Measurements from ENCODE around the gene RBM28.

RBM28 gene

DNA sequence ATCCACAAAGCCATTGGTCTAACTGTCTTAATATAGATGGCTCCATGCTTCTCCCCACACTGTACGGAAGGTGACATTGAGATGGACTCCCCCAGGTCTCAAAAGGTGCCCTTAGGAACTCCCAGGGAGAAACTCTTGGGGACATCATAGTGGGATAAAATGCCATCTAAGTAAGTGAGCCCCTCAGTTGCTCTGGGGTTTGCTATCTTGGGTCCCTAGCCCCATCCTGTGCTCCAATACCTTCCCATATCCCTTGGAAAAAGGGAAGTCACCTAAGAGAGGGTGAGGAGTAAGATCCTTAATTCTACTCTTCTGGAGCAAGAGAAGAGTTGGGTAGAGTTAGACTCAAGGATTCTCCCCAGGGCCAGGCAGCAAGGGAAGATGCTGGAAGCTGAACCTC lies 9.9 kb upstream of the RBM28 start:
- Histone ChIP-seq H3K4me3 (ENCODE audit: low read length) (no peak overlapping the region), H3K36me3 (ENCODE audit: insufficient read depth, low read depth, low read length) (no peaks in the 10 kb centered on the region), H3K4me1 (ENCODE audit: insufficient read depth, low read length) (no peaks in the 10 kb centered on the region), H3K27me3 (ENCODE audit: insufficient read depth, low read length) (peaks cover 79% of the 10 kb centered on the region), H3K27ac (ENCODE audit: low read length) (no peak overlapping the region), H3K9ac (ENCODE audit: low read depth, low read length) (no peak overlapping the region), H3K9me3 (ENCODE audit: insufficient read depth, low read depth, low read length) (no peaks in the 10 kb centered on the region)

DNA sequence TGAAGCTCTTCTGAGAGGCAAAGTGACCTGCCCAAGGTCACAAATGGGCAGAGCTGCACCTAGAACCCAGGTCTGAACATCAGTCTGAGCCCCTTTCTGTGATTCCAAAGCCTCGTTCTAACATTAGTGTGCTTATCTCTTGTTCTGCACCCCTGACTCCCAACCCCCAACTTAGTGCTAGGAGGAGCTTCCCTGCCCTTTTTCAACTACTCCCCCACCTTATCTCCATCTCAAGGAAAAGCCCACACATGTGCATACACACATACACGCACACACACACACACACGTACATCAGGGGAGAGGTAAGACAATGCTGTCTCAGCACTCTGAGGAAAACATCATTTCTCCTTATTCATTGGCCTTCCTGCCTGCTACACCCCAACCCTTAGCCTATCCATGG lies 9.5 kb upstream of the RBM28 start:
- no peaks in the 10 kb centered on the region for H3K9me3 ChIP-seq (ENCODE audit: insufficient read depth, low read depth, low read length)
- H3K27me3 ChIP-seq (ENCODE audit: insufficient read depth, low read length): peaks cover 79% of the 10 kb centered on the region
- no peaks in the 10 kb centered on the region for H3K36me3 ChIP-seq (ENCODE audit: insufficient read depth, low read depth, low read length)
- no peak overlapping the region for H3K9ac ChIP-seq (ENCODE audit: low read depth, low read length)
- H3K4me3 ChIP-seq (ENCODE audit: low read length): no peak overlapping the region
- H3K27ac ChIP-seq (ENCODE audit: low read length): no peak overlapping the region
- no peaks in the 10 kb centered on the region for H3K4me1 ChIP-seq (ENCODE audit: insufficient read depth, low read length)

- Histone ChIP-seq H3K36me3 (ENCODE audit: insufficient read depth, low read depth, low read length) (no peaks in the 10 kb centered on the region), H3K9ac (ENCODE audit: low read depth, low read length) (no peak overlapping the region), H3K4me3 (ENCODE audit: low read length) (no peak overlapping the region), H3K9me3 (ENCODE audit: insufficient read depth, low read depth, low read length) (no peaks in the 10 kb centered on the region), H3K27me3 (ENCODE audit: insufficient read depth, low read length) (peaks cover 79% of the 10 kb centered on the region), H3K4me1 (ENCODE audit: insufficient read depth, low read length) (no peaks in the 10 kb centered on the region), H3K27ac (ENCODE audit: low read length) (no peak overlapping the region)
Measured at GRCh38 chr7:128352636-128353035, 8.9 kb upstream of the RBM28 start.

GRCh38 chr7:128352153-128352537 lies 8.4 kb upstream of the RBM28 start:
- Histone ChIP-seq H3K4me1 (ENCODE audit: insufficient read depth, low read length) (no peaks in the 10 kb centered on the region), H3K27me3 (ENCODE audit: insufficient read depth, low read length) (peaks cover 79% of the 10 kb centered on the region), H3K9ac (ENCODE audit: low read depth, low read length) (no peak overlapping the region), H3K9me3 (ENCODE audit: insufficient read depth, low read depth, low read length) (no peaks in the 10 kb centered on the region), H3K4me3 (ENCODE audit: low read length) (no peak overlapping the region), H3K36me3 (ENCODE audit: insufficient read depth, low read depth, low read length) (no peaks in the 10 kb centered on the region), H3K27ac (ENCODE audit: low read length) (no peak overlapping the region)

DNA sequence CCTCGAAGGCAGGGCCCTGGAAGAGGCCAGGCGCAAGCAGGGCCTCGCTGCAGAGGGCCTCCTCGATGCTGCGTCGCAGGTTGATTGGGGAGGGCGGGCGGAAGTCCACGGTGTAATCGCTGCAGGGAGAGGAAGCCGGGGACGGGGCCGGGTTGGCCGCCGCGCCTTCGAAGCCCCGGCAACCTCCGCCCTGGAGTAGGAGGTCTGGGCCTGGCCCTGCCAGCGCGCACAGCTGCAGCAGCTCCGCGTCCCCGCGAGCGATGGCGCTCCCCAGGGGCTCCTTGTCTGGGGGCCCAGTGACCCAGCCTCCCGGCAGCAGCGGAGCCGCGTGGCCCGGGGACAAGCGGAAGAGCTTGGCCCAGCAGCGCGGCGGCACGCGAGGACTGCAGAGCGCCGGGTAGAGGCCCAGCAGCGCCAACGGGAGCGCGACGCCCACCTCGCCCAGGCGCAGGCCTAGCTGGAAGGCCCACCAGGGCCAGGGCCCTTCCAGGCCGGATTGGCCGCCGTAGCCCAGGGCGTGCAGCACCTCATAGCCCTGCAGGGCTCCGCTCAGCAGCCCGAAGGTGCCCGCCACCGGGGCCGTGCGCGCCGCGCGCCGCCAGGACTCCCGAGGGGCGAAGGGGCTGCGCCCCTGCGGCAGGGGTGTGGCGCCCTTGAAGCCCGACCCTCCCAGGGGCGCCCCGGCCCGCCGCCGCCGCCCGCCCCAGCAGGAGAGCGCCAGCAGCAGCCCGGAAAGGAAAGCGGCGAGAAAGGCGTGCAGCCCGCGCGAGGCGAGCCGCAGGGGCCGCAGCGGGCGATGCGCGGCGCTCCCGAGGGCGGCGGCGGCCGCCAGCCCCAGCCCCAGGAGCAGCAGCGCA lies 7.8 kb upstream of the RBM28 start:
- H3K36me3 ChIP-seq (ENCODE audit: insufficient read depth, low read depth, low read length): no peaks in the 10 kb centered on the region
- no peak overlapping the region for H3K4me3 ChIP-seq (ENCODE audit: low read length)
- peaks cover 79% of the 10 kb centered on the region for H3K27me3 ChIP-seq (ENCODE audit: insufficient read depth, low read length)
- no peaks in the 10 kb centered on the region for H3K4me1 ChIP-seq (ENCODE audit: insufficient read depth, low read length)
- no peaks in the 10 kb centered on the region for H3K9me3 ChIP-seq (ENCODE audit: insufficient read depth, low read depth, low read length)
- H3K27ac ChIP-seq (ENCODE audit: low read length): no peak overlapping the region
- H3K9ac ChIP-seq (ENCODE audit: low read depth, low read length): no peak overlapping the region

- peaks cover 79% of the 10 kb centered on the region for H3K27me3 ChIP-seq (ENCODE audit: insufficient read depth, low read length)
- H3K4me3 ChIP-seq (ENCODE audit: low read length): no peak overlapping the region
- no peak overlapping the region for H3K27ac ChIP-seq (ENCODE audit: low read length)
- no peak overlapping the region for H3K9ac ChIP-seq (ENCODE audit: low read depth, low read length)
- no peaks in the 10 kb centered on the region for H3K9me3 ChIP-seq (ENCODE audit: insufficient read depth, low read depth, low read length)
- H3K36me3 ChIP-seq (ENCODE audit: insufficient read depth, low read depth, low read length): no peaks in the 10 kb centered on the region
- no peaks in the 10 kb centered on the region for H3K4me1 ChIP-seq (ENCODE audit: insufficient read depth, low read length)
Measured at GRCh38 chr7:128350708-128351295, 7.1 kb upstream of the RBM28 start.

GRCh38 chr7:128349466-128349825 lies 5.7 kb upstream of the RBM28 start:
- Histone ChIP-seq H3K4me1 (ENCODE audit: insufficient read depth, low read length) (no peaks in the 10 kb centered on the region), H3K27ac (ENCODE audit: low read length) (no peak overlapping the region), H3K36me3 (ENCODE audit: insufficient read depth, low read depth, low read length) (no peaks in the 10 kb centered on the region), H3K27me3 (ENCODE audit: insufficient read depth, low read length) (peaks cover 72% of the 10 kb centered on the region), H3K9ac (ENCODE audit: low read depth, low read length) (no peak overlapping the region), H3K9me3 (ENCODE audit: insufficient read depth, low read depth, low read length) (no peaks in the 10 kb centered on the region), H3K4me3 (ENCODE audit: low read length) (no peak overlapping the region)

GRCh38 chr7:128347647-128348097 lies 4.0 kb upstream of the RBM28 start:
- H3K27ac ChIP-seq (ENCODE audit: low read length): no peak overlapping the region
- peaks cover 55% of the 10 kb centered on the region for H3K27me3 ChIP-seq (ENCODE audit: insufficient read depth, low read length)
- H3K36me3 ChIP-seq (ENCODE audit: insufficient read depth, low read depth, low read length): no peaks in the 10 kb centered on the region
- no peak overlapping the region for H3K9ac ChIP-seq (ENCODE audit: low read depth, low read length)
- peaks cover 2% of the 10 kb centered on the region for H3K4me1 ChIP-seq (ENCODE audit: insufficient read depth, low read length)
- H3K9me3 ChIP-seq (ENCODE audit: insufficient read depth, low read depth, low read length): no peaks in the 10 kb centered on the region
- H3K4me3 ChIP-seq (ENCODE audit: low read length): no peak overlapping the region

- Histone ChIP-seq H3K9me3 (ENCODE audit: insufficient read depth, low read depth, low read length) (no peaks in the 10 kb centered on the region), H3K36me3 (ENCODE audit: insufficient read depth, low read depth, low read length) (peaks cover 13% of the 10 kb centered on the region; the same call in 1 of the 2 replicates), H3K27me3 (ENCODE audit: insufficient read depth, low read length) (peaks cover 22% of the 10 kb centered on the region), H3K4me1 (ENCODE audit: insufficient read depth, low read length) (peaks cover 4% of the 10 kb centered on the region), H3K27ac (ENCODE audit: low read length) (no peak overlapping the region), H3K9ac (ENCODE audit: low read depth, low read length) (no peak overlapping the region), H3K4me3 (ENCODE audit: low read length) (no peak overlapping the region)
Measured at GRCh38 chr7:128344431-128344774, 695 bp upstream of the RBM28 start.

DNA sequence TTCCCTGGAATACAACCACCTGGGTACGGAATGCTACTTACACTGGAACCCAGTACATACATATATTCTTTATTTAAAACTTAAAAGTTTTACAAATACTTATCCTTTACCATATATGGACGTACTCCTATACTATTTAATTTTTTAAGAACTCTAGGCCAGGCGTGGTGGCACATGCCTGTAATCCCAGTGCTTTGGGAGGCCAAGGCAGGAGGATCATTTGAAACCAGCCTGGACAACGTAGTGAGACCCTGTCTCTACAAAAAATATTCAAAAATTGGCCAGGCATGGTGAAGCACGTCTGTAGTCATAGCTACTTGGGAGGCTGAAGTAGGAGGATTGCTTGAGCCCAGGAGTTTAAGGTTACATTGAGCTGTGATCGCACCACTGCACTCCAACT lies 2.0 kb downstream of the RBM28 start:
- Histone ChIP-seq H3K27me3 (ENCODE audit: insufficient read depth, low read length) (no peaks in the 10 kb centered on the region), H3K27ac (ENCODE audit: low read length) (no peak overlapping the region), H3K4me3 (ENCODE audit: low read length) (peak overlapping the region; percentile 82; the same call in 1 of the 2 replicates), H3K9ac (ENCODE audit: low read depth, low read length) (no peak overlapping the region), H3K4me1 (ENCODE audit: insufficient read depth, low read length) (peaks cover 4% of the 10 kb centered on the region), H3K9me3 (ENCODE audit: insufficient read depth, low read depth, low read length) (no peaks in the 10 kb centered on the region), H3K36me3 (ENCODE audit: insufficient read depth, low read depth, low read length) (peaks cover 39% of the 10 kb centered on the region)

GRCh38 chr7:128335730-128336129 lies 8.0 kb downstream of the RBM28 start:
- peaks cover 93% of the 10 kb centered on the region for H3K36me3 ChIP-seq (ENCODE audit: insufficient read depth, low read depth, low read length)
- H3K27me3 ChIP-seq (ENCODE audit: insufficient read depth, low read length): no peaks in the 10 kb centered on the region
- H3K27ac ChIP-seq (ENCODE audit: low read length): no peak overlapping the region
- H3K4me3 ChIP-seq (ENCODE audit: low read length): no peak overlapping the region
- no peak overlapping the region for H3K9ac ChIP-seq (ENCODE audit: low read depth, low read length)
- H3K4me1 ChIP-seq (ENCODE audit: insufficient read depth, low read length): no peaks in the 10 kb centered on the region
- H3K9me3 ChIP-seq (ENCODE audit: insufficient read depth, low read depth, low read length): no peaks in the 10 kb centered on the region; the same call in 1 of the 2 replicates

GRCh38 chr7:128324368-128324680 lies 19.4 kb downstream of the RBM28 start:
- Histone ChIP-seq H3K9ac (ENCODE audit: low read depth, low read length) (no peak overlapping the region), H3K36me3 (ENCODE audit: insufficient read depth, low read depth, low read length) (peaks cover 96% of the 10 kb centered on the region), H3K4me3 (ENCODE audit: low read length) (no peak overlapping the region), H3K27ac (ENCODE audit: low read length) (no peak overlapping the region), H3K27me3 (ENCODE audit: insufficient read depth, low read length) (no peaks in the 10 kb centered on the region), H3K9me3 (ENCODE audit: insufficient read depth, low read depth, low read length) (no peaks in the 10 kb centered on the region), H3K4me1 (ENCODE audit: insufficient read depth, low read length) (no peaks in the 10 kb centered on the region)
